Spleen (tissue), 7 donors: ENCODE results near the gene CMTR2.

Source experiments
- POLR2A ChIP-seq, 3 donors: fragments of 450-650 bp; IDR thresholded peaks; one replicate each; pipeline ENCODE4 v1.5.1; 2017; ENCODE audit warnings: antibody characterized with exemption in 3 of 3, mild to moderate bottlenecking in 1 of 3
- POLR2AphosphoS5 ChIP-seq, 3 donors: sonication (generic); formaldehyde crosslinking; IDR thresholded peaks; one replicate each; pipeline ENCODE4 v1.5.1; 2017; ENCODE audit warnings: antibody characterized with exemption in 3 of 3
- TF ChIP-seq, protein P1 (sequence below), 11 experiments: fragments of 200-600 bp in 7 of 11; fragments of 450-650 bp in 4 of 11; sonication (generic) in 4 of 11; IDR thresholded peaks in 8 of 11; conservative IDR thresholded peaks in 3 of 11; 1 replicate in 7 of 11; 2 replicates in 4 of 11; pipeline versions ENCODE4 v1.4.0 to v1.8.0; 2016 to 2021; ENCODE audit warnings: antibody characterized with exemption in 11 of 11, inconsistent platforms in 4 of 11, mild to moderate bottlenecking in 1 of 11
- donor health status: DM: no; HTN: no; CAD: no; lungs with moderate emphysema.
- donor health status: DM: no; HTN: no; CAD: no.
- donor health status: DM: no; HTN: no; CAD: no.

DNA sequence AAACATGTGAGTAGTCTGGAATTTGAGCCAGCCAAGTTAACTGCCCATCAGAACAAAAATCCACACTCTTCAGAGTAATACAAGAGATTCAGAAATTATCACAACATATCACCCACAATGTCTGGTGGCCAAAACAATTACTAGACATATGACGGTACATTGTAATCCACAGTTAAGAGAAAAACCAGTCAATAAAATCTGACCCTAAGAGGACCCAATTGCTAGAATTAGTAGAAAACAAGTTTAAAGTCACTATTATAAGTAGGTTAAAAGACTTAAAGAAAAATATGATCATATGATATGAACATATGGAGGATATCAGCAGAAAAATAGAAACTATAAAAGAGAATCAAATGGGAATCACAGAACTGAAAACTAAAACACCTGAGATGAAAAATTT, 15.8 kb downstream of the CMTR2 start:
- TF ChIP-seq POLR2A (IDR thresholded peaks at IDR 0.05) (no peak), POLR2AphosphoS5 (IDR thresholded peaks at IDR 0.05) (no peak)
- TF ChIP-seq, protein P1, sequence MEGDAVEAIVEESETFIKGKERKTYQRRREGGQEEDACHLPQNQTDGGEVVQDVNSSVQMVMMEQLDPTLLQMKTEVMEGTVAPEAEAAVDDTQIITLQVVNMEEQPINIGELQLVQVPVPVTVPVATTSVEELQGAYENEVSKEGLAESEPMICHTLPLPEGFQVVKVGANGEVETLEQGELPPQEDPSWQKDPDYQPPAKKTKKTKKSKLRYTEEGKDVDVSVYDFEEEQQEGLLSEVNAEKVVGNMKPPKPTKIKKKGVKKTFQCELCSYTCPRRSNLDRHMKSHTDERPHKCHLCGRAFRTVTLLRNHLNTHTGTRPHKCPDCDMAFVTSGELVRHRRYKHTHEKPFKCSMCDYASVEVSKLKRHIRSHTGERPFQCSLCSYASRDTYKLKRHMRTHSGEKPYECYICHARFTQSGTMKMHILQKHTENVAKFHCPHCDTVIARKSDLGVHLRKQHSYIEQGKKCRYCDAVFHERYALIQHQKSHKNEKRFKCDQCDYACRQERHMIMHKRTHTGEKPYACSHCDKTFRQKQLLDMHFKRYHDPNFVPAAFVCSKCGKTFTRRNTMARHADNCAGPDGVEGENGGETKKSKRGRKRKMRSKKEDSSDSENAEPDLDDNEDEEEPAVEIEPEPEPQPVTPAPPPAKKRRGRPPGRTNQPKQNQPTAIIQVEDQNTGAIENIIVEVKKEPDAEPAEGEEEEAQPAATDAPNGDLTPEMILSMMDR (IDR thresholded peaks at IDR 0.05 in 8 of 11, conservative IDR thresholded peaks at IDR 0.05 in 3 of 11) = no peak
